Fibroblast of skin of right quadriceps (primary cell): ENCODE data around the gene PLEKHJ1.
"Not testable (repeated sequence)": the region's sequence is repeated elsewhere in the genome, so short reads cannot be mapped to it uniquely, and the experiment has no call there.

Source experiments
- DNase-seq: peaks from one replicate; pipeline ENCODE4 v3.0.0-alpha.2; 2013

PLEKHJ1 gene

GRCh38 chr19:2216361-2217225, 19.5 kb downstream of the PLEKHJ1 start:
- no peak for DNase-seq

- DNase-seq = no peak
These were observed 20.8 kb downstream of the PLEKHJ1 start for GRCh38 chr19:2215281-2215751.

GRCh38 chr19:2214251-2214650, 21.9 kb downstream of the PLEKHJ1 start:
- DNase-seq = no peak

GRCh38 chr19:2213799-2214198, 22.3 kb downstream of the PLEKHJ1 start:
- no peak for DNase-seq

- DNase-seq = no peak
These were observed 23.0 kb downstream of the PLEKHJ1 start for GRCh38 chr19:2212861-2213711.

- no peak for DNase-seq
These were observed 25.0 kb downstream of the PLEKHJ1 start for GRCh38 chr19:2210987-2211740.

- DNase-seq = no peak
These were observed 25.9 kb downstream of the PLEKHJ1 start for GRCh38 chr19:2210206-2210605.

GRCh38 chr19:2209408-2209807, 26.7 kb downstream of the PLEKHJ1 start:
- DNase-seq = no peak

- DNase-seq = no peak
These were observed 27.2 kb downstream of the PLEKHJ1 start for GRCh38 chr19:2208975-2209374.

GRCh38 chr19:2207991-2208860, 27.9 kb downstream of the PLEKHJ1 start:
- DNase-seq = peak; percentile 75

- no peak for DNase-seq
These were observed 29.1 kb downstream of the PLEKHJ1 start for GRCh38 chr19:2207008-2207407.

GRCh38 chr19:2202366-2202765, 33.8 kb downstream of the PLEKHJ1 start:
- no peak for DNase-seq

GRCh38 chr19:2201473-2202148, 34.5 kb downstream of the PLEKHJ1 start:
- DNase-seq = no peak

- not testable (repeated sequence) for DNase-seq
These were observed 35.4 kb downstream of the PLEKHJ1 start for GRCh38 chr19:2200624-2201294.

GRCh38 chr19:2199861-2200623, 36.1 kb downstream of the PLEKHJ1 start:
- no peak for DNase-seq

GRCh38 chr19:2199215-2199614, 36.9 kb downstream of the PLEKHJ1 start:
- no peak for DNase-seq

- no peak for DNase-seq
These were observed 37.8 kb downstream of the PLEKHJ1 start for GRCh38 chr19:2198317-2198716.

- no peak for DNase-seq
These were observed 38.9 kb downstream of the PLEKHJ1 start for GRCh38 chr19:2197270-2197669.

GRCh38 chr19:2195914-2196313, 40.2 kb downstream of the PLEKHJ1 start:
- DNase-seq = no peak

GRCh38 chr19:2195361-2195760, 40.8 kb downstream of the PLEKHJ1 start:
- no peak for DNase-seq
